HG02798 (cell line): ENCODE results near the gene SYT7.
"Not testable (repeated sequence)": the region's sequence is repeated elsewhere in the genome, so short reads cannot be mapped to it uniquely, and the experiment has no call there.

Experiments
- ATAC-seq: cut with Tn5 transposase; IDR thresholded peaks from one replicate; pipeline ENCODE4 v1.9.1; 2021; ENCODE audit warnings: mild to moderate bottlenecking; ENCODE audit not compliant: unreplicated experiment, poor library complexity

The SYT7 gene, protein sequence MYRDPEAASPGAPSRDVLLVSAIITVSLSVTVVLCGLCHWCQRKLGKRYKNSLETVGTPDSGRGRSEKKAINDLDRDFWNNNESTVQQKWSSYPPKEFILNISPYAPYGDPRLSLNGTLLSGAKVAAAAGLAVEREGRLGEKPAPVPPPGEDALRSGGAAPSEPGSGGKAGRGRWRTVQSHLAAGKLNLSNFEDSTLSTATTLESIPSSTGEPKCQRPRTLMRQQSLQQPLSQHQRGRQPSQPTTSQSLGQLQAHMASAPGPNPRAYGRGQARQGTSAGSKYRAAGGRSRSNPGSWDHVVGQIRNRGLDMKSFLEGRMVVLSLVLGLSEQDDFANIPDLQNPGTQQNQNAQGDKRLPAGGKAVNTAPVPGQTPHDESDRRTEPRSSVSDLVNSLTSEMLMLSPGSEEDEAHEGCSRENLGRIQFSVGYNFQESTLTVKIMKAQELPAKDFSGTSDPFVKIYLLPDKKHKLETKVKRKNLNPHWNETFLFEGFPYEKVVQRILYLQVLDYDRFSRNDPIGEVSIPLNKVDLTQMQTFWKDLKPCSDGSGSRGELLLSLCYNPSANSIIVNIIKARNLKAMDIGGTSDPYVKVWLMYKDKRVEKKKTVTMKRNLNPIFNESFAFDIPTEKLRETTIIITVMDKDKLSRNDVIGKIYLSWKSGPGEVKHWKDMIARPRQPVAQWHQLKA

DNA sequence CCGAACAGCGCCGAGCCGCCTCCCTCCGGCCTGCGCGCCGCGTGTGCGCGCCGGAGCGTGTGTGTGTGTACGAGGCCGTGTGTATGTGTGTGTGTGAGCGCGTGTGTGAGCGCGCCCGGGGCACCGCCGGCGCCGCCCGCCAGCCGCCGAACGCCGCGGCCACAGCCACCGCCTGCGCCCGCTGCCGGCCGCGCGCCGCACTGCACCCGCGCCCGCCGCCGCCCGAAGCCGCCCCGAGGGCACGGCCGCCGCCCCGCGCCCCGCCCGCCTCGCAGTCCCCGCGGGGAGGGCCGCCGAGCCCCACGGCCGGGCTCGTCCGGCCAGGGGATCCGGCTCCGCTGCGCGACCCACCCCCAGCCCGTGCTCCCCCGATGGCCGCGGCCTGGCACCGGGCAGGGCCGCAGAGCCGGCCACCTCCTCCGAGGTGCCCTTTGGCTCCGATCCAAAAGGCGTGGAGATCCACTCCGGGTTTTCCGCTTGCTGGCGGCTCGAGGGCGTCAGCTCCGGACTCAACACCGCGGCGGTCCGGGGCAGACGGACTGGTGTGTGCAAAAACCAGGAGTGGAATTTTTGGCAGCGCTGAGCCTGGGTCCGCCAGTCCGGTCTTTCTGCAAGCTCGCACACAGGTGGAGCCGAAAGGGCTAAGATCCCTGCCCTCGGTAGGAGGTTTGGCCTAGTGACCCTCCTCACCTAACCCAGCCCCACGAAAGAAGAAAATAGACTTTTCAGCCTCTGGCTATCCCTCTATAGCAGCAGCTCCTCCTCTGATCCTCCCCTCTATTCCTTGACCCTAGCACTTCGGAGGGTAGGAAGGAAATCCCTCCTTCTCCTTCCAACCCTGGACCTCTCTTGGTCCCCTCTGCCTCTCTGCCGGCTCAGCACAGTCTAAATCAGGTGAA lies at the start of gene SYT7:
TSS of gene SYT7 (minus strand) at position 47 of the 899 bp plus-strand sequence. CDS start 256 bp downstream, outside the sequence.
- peak; percentile 84 for ATAC-seq

DNA sequence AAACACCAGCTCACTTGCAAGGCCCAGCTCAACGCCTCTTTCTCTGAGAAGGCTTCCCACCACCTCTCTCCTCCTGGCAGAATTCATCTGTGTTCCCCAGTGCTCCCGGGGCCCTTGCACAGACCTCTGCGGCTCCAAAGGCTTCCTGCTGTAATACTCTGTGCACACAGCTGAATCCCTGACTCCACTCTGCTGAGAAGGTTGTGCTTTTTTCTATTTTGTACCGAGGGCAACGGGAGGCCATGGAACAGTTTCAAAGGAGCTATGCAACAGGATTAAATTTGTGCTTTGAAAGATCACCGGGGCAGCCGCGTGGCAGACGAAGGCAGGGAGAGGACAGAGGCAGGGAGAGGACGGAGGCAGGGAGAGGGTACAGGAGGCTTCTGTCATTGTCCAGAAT lies 49.2 kb upstream of the SYT7 start:
- no peak for ATAC-seq

- ATAC-seq = no peak
Observed at GRCh38 chr11:61629082-61629833, 48.4 kb upstream of the SYT7 start.

- ATAC-seq = no peak
Observed at GRCh38 chr11:61628662-61628970, 47.7 kb upstream of the SYT7 start.

GRCh38 chr11:61627850-61628661 lies 47.2 kb upstream of the SYT7 start:
- no peak for ATAC-seq

GRCh38 chr11:61626580-61627380 lies 45.9 kb upstream of the SYT7 start:
- no peak for ATAC-seq

GRCh38 chr11:61625525-61625924 lies 44.6 kb upstream of the SYT7 start:
- ATAC-seq = no peak

GRCh38 chr11:61621917-61622585 lies 41.2 kb upstream of the SYT7 start:
- no peak for ATAC-seq

GRCh38 chr11:61619471-61620226 lies 38.8 kb upstream of the SYT7 start:
- no peak for ATAC-seq

- ATAC-seq = no peak
Observed at GRCh38 chr11:61618978-61619377, 38.1 kb upstream of the SYT7 start.

DNA sequence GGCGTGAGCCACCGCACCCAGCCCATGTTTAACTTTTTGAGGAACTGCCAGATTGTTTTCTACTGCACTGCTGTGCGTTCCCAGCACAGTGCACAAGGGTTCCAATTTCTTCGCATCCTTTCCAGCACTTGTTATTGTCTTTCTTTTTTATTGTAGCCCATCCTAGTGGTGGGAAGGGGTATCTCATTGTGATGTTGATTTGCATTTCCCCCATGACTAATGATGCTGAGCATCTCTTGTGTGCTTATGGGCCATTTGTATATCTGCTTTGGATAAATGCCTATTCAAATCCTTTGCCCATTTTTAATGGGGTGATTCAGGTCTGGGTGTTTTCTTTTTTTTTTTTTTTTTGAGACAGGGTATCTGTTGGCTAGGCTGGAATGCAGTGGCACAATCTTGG lies 36.6 kb upstream of the SYT7 start:
- ATAC-seq = no peak

GRCh38 chr11:61616434-61616833 lies 35.6 kb upstream of the SYT7 start:
- no peak for ATAC-seq

DNA sequence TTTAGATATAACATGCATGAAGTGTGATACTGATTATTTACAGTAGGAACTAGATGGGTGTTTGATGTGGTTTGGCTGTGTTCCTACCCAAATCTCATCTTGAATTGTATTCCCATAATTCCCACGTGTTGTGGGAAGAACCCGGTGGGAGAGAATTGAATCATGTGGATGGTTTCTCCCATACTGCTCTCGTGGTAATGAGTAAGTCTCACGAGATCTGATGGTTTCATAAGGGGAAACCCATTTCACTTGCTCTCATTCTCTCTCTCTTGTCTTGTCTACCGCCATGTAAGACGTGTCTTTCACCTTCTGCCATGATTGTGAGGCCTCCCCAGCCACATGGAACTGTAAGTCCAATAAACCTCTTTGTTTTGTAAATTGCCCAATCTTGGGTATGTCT lies 33.9 kb upstream of the SYT7 start:
- not testable (repeated sequence) for ATAC-seq

- ATAC-seq = no peak
Observed at GRCh38 chr11:61613870-61614269, 33.0 kb upstream of the SYT7 start.

DNA sequence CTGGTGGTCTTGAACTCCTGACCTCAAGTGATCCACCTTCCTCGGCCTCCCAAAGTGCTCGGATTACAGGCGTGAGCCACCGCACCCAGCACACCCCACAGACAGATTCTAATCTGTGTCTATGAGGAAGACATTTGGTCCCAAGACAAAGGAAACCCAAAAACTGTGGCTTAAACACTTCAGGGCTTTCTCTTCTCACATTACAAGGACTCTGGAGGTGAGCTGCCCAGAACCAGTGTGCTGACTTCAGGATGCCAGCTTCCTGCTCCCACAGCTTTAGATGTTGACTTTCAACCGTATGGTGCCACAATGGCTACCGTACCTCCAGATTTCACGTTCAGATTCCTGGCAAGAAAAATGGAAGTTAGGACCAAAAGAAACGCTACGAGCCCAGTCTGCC lies 32.2 kb upstream of the SYT7 start:
- ATAC-seq = no peak

DNA sequence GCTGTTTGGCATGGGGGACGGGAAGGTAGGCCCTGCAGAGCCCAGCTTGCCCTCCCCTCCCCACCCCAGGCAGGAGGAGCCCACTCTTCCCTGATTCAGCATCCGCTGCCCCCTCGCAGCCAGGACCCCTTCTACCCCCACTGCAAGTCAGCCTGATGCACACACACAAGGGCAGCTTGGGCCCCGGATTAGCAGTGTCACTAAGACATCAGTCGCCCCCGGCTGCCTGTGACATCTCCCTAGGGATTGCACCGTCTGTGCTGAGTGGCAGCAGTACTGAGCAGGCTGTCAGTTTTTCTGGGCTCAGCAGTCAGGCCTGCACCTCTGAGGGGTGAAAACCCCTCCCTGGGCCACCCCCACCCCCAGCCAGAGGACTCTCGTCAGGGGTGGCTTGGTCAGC lies 30.4 kb upstream of the SYT7 start:
- no peak for ATAC-seq

DNA sequence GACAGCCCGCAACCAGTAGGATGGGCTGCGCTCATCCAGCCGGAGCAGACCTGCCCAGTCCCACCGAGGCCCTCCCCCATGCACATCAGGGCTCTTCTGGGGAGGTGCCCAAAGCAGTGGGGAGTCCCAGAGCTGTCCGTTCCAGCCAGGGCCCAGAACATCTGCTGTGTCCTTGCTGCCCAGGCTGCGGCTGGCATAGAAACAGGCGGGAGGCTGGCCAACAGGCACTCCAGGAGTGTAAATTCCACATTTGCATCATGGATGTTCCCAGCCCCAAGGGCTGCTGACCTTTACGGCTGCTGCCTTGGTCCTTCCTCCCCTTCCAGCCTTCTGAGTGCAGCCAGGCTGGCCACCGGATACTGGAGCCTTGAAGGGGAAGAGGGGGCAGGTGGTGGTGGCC lies 30.0 kb upstream of the SYT7 start:
- no peak for ATAC-seq
